PFSK-1 (cell line): Measurements from ENCODE around the gene HNRNPM.

Source experiments
- FOXP2 ChIP-seq: optimal IDR thresholded peaks from 2 replicates; pipeline ENCODE3; 2011; ENCODE audit warnings: borderline replicate concordance, control low read depth, inconsistent platforms; ENCODE audit not compliant: insufficient read depth; ENCODE audit errors: extremely low read length, extremely low read depth
- POLR2AphosphoS5 ChIP-seq: IDR thresholded peaks from 2 replicates; pipeline ENCODE4 v1.6.1; 2012; ENCODE audit warnings: low read depth, mild to moderate bottlenecking, control low read depth, low read length, moderate library complexity
- SIN3A ChIP-seq: IDR thresholded peaks from 2 replicates; pipeline ENCODE4 v1.6.1; 2012; ENCODE audit warnings: mild to moderate bottlenecking, low read length, moderate library complexity, borderline replicate concordance; ENCODE audit not compliant: insufficient read depth
- TAF1 ChIP-seq: IDR thresholded peaks from 2 replicates; pipeline ENCODE4 v1.6.1; 2012; ENCODE audit warnings: low read length, control low read depth, borderline replicate concordance; ENCODE audit not compliant: insufficient read depth
- TF ChIP-seq, protein P1 (sequence below), 2 experiments: IDR thresholded peaks; 2 replicates each; pipeline versions ENCODE4 v1.6.1 to v1.8.0; 2011 to 2012; ENCODE audit warnings: low read depth in 2 of 2, low read length in 2 of 2, control low read depth in 1 of 2, inconsistent platforms in 1 of 2, mild to moderate bottlenecking in 1 of 2, moderate library complexity in 1 of 2; ENCODE audit not compliant: insufficient read depth in 1 of 2

The HNRNPM gene

GRCh38 chr19:8468124-8468523 is 23.3 kb downstream of the HNRNPM start:
- TF ChIP-seq POLR2AphosphoS5 = no peak
- TF ChIP-seq TAF1 = no peak
- TF ChIP-seq, protein P1, sequence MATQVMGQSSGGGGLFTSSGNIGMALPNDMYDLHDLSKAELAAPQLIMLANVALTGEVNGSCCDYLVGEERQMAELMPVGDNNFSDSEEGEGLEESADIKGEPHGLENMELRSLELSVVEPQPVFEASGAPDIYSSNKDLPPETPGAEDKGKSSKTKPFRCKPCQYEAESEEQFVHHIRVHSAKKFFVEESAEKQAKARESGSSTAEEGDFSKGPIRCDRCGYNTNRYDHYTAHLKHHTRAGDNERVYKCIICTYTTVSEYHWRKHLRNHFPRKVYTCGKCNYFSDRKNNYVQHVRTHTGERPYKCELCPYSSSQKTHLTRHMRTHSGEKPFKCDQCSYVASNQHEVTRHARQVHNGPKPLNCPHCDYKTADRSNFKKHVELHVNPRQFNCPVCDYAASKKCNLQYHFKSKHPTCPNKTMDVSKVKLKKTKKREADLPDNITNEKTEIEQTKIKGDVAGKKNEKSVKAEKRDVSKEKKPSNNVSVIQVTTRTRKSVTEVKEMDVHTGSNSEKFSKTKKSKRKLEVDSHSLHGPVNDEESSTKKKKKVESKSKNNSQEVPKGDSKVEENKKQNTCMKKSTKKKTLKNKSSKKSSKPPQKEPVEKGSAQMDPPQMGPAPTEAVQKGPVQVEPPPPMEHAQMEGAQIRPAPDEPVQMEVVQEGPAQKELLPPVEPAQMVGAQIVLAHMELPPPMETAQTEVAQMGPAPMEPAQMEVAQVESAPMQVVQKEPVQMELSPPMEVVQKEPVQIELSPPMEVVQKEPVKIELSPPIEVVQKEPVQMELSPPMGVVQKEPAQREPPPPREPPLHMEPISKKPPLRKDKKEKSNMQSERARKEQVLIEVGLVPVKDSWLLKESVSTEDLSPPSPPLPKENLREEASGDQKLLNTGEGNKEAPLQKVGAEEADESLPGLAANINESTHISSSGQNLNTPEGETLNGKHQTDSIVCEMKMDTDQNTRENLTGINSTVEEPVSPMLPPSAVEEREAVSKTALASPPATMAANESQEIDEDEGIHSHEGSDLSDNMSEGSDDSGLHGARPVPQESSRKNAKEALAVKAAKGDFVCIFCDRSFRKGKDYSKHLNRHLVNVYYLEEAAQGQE (IDR thresholded peaks at IDR 0.05; ENCODE audit: insufficient read depth in 1 of 2, low read depth in 2 of 2, low read length in 2 of 2) = no peak
- TF ChIP-seq FOXP2 = no peak
- TF ChIP-seq SIN3A = no peak

DNA sequence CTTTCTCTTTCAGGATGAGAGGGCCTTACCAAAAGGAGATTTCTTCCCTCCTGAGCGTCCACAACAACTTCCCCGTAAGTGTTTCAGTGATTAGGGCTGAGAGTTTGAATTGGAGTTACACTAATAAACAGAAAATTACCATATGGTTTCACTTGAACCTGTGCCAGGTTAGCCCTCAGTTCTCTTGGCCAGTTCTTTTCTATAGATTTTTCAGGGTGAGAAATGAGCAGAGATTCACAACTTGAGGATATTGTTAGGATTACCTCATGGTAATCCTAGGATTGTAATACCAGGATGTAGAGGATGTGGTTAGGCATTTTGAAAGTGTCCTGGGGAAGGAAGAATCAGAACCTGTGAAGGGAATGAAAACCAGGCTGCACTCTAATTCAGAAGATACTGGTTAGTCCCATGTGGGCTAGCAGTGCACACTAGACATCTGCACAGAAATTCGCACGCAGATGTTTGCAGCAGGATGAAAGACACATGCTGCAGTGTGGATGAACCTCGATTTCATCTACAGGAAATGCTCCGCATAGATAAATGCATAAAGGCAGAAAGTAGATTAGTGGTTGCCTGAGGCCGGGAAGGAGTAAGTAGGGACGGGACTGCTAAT is 24.1 kb downstream of the HNRNPM start:
- TF ChIP-seq SIN3A (no peak), FOXP2 (no peak), TAF1 (no peak), POLR2AphosphoS5 (no peak)
- TF ChIP-seq, protein P1 (IDR thresholded peaks at IDR 0.05; ENCODE audit: insufficient read depth in 1 of 2, low read depth in 2 of 2, low read length in 2 of 2) = no peak

DNA sequence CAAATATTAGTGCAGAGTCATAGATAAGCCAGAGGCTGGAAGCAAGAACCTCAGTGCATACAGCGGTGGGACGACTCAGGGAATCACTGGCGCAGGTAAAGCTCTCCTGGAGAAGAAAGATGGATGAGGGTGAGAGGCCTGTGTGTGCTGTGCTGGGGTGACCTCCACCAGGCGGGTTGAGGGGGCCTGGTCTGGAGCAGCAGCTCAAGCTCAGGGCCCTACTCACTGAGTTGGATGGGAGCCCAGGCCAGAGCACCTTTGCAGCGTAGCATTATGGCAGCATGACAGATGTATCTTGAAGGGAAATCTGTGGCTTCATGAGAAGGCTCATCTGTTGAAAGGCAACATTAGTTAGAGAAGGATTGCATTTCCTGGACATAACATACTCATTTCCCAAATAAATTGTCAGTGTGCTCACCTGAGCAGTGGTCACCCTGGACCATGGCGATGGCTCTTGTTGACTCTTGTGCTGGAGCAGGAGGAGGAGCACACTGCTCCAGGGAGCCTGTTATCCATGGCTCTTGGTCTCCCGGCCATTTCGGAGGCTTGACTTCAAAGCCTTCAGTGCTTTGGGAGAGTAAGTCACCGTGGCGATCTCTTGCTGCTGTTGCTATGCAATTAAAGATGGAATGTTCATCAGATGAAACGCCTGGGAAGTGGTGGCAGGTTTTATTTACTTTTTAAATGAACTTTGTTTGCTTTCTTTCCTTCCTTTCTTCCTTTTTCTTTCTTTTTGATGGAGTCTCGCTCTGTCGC is 25.0 kb downstream of the HNRNPM start:
- no peak for TF ChIP-seq SIN3A
- TF ChIP-seq POLR2AphosphoS5 = no peak
- no peak for TF ChIP-seq FOXP2
- TF ChIP-seq, protein P1 (IDR thresholded peaks at IDR 0.05; ENCODE audit: insufficient read depth in 1 of 2, low read depth in 2 of 2, low read length in 2 of 2) = no peak
- no peak for TF ChIP-seq TAF1

DNA sequence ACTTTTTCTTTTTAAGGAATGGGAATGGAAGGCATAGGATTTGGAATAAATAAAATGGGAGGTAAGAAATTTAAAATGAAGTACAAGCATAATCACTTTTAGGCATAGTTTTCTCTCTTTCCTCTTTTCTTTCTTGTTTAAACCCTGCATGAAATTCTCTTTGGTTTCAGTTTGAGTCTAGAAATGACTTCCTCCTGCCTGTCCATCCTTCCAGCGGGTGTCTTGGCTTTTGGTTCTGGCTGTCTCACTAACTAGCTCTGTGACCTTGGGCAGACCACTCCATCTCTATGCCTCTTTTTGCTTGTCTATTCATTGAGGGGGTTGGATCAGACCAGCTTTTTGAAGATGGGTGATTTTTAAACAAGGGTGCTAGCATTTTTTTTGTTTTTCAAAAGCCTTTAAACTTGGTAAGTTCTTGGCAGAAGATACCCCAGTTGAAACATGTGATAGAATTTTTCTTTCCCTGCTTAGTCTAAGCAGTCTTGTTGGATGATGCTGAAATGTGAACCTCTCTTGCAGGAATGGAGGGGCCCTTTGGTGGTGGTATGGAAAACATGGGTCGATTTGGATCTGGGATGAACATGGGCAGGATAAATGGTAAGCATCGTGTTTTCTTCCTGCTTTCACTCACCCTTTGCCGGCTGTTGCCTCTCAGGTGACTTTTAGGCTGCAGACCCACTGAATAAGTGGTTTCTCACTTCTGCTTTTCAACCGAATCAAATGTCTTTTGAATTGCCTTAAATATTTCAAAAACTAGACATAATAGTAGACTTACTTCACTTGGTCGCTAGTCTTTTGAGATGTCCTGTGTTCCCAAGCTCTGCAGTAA is 29.1 kb downstream of the HNRNPM start:
- no peak for TF ChIP-seq TAF1
- TF ChIP-seq FOXP2 = no peak
- TF ChIP-seq, protein P1 (IDR thresholded peaks at IDR 0.05; ENCODE audit: insufficient read depth in 1 of 2, low read depth in 2 of 2, low read length in 2 of 2) = no peak
- TF ChIP-seq POLR2AphosphoS5 = no peak
- no peak for TF ChIP-seq SIN3A
